Activated T-helper 17 cell treated with anti-CD3 and anti-CD28 coated beads, Interleukin-2, amount 50 U/mL, for 72 hours (primary cell): Measurements from ENCODE around the gene DNER. TPM values are rescaled to one million over a fixed set of nuclear protein-coding genes. Genes with fewer than 3 reads are reported as not detected.

ENCODE experiments used
- ATAC-seq: fragments of 150-1000 bp; cut with Tn5 transposase; replicated peaks from 2 replicates; pipeline ENCODE4 v1.10.0; 2021; ENCODE audit warnings: mild to moderate bottlenecking, moderate library complexity
- H3K27ac Mint-ChIP-seq: one replicate; pipeline ENCODE4 v1.8.0; 2022; ENCODE audit warnings: mixed read lengths
- H3K27me3 Mint-ChIP-seq: one replicate; pipeline ENCODE4 v1.8.0; 2022; ENCODE audit warnings: mixed read lengths
- H3K36me3 Mint-ChIP-seq: one replicate; pipeline ENCODE4 v1.8.0; 2022; ENCODE audit warnings: low read depth, mild to moderate bottlenecking, mixed read lengths
- H3K4me1 Mint-ChIP-seq: one replicate; pipeline ENCODE4 v1.8.0; 2022; ENCODE audit warnings: mixed read lengths
- H3K4me3 Mint-ChIP-seq: one replicate; pipeline ENCODE4 v1.8.0; 2022; ENCODE audit warnings: mild to moderate bottlenecking, mixed read lengths
- H3K9me3 Mint-ChIP-seq: one replicate; pipeline ENCODE4 v1.8.0; 2022; ENCODE audit warnings: mixed read lengths
- total RNA-seq, 2 donors: library from RNA; stranded (reverse); gene quantifications; one replicate each; pipeline ENCODE4 v1.2.3, GENCODE V29; 2022

DNER gene
- total RNA-seq, 2 donors from 2014 or later: not detected

- no peaks in the 10 kb centered on the region for H3K4me1 Mint-ChIP-seq
- peaks cover 5% of the 10 kb centered on the region for H3K27me3 Mint-ChIP-seq
- H3K9me3 Mint-ChIP-seq: no peaks in the 10 kb centered on the region
- ATAC-seq: no peak
- no peak overlapping the region for H3K27ac Mint-ChIP-seq
- H3K36me3 Mint-ChIP-seq: no peaks in the 10 kb centered on the region
- no peak overlapping the region for H3K4me3 Mint-ChIP-seq
These were observed 151.0 kb downstream of the DNER start for GRCh38 chr2:229563388-229563787.

DNA sequence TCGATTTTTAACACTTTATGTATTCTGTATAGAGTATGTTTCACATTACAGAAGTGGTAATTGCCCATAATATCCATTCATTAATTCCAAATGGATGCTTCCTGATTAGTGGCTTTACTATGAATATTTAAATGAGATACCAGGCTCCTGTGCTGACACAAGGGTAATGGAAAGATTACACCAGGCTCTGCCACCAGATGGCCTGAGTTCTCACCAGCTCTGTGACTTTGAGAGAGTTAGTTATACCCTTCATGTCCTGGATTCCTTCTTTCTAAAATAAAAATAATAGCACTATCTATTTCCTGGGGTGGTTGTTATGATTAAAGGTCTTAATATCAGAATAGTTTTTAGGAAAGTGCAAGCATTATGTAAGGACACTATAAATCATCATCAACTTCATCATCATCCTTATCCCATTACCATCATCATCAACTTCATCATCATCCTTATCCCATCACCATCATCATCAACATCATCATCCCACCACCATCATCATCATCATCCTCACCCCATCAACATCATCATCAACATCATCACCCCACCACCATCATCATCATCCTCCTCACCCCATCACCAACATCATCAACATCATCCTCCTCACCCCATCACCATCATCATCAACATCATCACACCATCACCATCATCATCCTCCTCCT lies 151.8 kb downstream of the DNER start:
- no peak for ATAC-seq
- Mint-ChIP-seq H3K36me3 (no peaks in the 10 kb centered on the region), H3K27me3 (peaks cover 6% of the 10 kb centered on the region), H3K4me3 (no peak overlapping the region), H3K9me3 (no peaks in the 10 kb centered on the region), H3K4me1 (no peaks in the 10 kb centered on the region), H3K27ac (no peak overlapping the region)

GRCh38 chr2:229559986-229560385 lies 154.4 kb downstream of the DNER start:
- Mint-ChIP-seq H3K27me3 (peaks cover 14% of the 10 kb centered on the region), H3K27ac (no peak overlapping the region), H3K9me3 (peaks cover 4% of the 10 kb centered on the region), H3K4me3 (no peak overlapping the region), H3K36me3 (no peaks in the 10 kb centered on the region), H3K4me1 (no peaks in the 10 kb centered on the region)
- ATAC-seq: no peak

DNA sequence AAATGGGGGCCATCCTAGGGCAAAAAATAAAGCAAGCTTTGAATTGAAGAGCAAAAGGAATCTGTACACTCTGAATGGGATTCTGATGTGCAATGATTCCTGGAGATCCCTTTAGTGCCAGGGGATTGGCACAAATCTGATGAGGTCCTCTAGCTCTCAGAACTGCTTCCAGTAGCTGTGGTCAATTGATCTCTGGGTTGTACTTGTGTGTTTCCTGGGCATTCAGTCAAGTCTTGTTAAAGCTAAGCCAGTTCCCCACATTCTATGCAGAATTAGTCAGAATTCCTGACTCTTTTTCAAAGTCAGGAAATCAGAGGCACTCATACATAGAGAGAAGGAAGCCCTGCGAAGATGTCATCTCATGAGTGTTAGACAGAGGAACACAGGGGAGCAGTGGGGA lies 161.3 kb downstream of the DNER start:
- Mint-ChIP-seq H3K27ac (no peak overlapping the region), H3K27me3 (peaks cover 24% of the 10 kb centered on the region), H3K36me3 (no peaks in the 10 kb centered on the region), H3K4me3 (no peak overlapping the region), H3K9me3 (peaks cover 4% of the 10 kb centered on the region), H3K4me1 (no peaks in the 10 kb centered on the region)
- no peak for ATAC-seq

DNA sequence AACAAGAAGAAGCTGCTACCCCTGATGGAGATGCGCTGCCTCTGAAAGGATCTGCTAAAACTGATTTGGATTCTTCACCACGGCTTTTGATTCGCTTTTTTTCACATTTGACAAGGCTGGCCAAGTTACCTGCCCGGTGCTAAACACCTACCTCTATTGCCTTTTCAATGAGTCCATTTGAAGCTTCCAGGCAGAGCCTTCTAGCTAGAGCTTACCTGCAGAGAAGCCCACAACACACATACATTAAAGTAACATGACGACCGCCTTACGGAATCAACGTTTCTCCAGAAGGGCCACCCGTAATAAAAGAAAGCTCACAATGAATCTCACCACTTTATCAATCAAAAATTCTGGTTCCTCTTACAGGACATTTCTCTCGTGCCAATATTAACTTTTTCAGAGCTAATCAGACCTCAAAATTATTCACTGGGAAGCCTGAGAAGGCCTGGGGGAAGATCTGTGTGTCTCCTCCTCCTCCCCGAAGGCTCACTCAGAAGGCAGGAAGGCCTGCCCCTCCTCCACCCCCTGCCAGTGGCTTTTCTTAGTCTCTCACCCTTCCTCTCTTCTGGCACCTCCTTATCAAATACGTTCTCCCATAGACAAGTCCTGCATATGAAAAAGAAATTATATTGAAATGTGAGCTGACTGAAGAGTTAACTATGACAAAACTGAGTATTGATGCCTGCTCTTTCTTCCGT lies 171.0 kb downstream of the DNER start:
- no peak for ATAC-seq
- no peaks in the 10 kb centered on the region for H3K4me1 Mint-ChIP-seq
- no peak overlapping the region for H3K27ac Mint-ChIP-seq
- peaks cover 12% of the 10 kb centered on the region for H3K27me3 Mint-ChIP-seq
- no peaks in the 10 kb centered on the region for H3K36me3 Mint-ChIP-seq
- no peaks in the 10 kb centered on the region for H3K9me3 Mint-ChIP-seq
- H3K4me3 Mint-ChIP-seq: no peak overlapping the region

GRCh38 chr2:229539628-229540027 lies 174.7 kb downstream of the DNER start:
- H3K4me3 Mint-ChIP-seq: no peak overlapping the region
- H3K4me1 Mint-ChIP-seq: no peaks in the 10 kb centered on the region
- H3K9me3 Mint-ChIP-seq: no peaks in the 10 kb centered on the region
- no peak overlapping the region for H3K27ac Mint-ChIP-seq
- ATAC-seq: no peak
- peaks cover 12% of the 10 kb centered on the region for H3K27me3 Mint-ChIP-seq
- H3K36me3 Mint-ChIP-seq: no peaks in the 10 kb centered on the region

DNA sequence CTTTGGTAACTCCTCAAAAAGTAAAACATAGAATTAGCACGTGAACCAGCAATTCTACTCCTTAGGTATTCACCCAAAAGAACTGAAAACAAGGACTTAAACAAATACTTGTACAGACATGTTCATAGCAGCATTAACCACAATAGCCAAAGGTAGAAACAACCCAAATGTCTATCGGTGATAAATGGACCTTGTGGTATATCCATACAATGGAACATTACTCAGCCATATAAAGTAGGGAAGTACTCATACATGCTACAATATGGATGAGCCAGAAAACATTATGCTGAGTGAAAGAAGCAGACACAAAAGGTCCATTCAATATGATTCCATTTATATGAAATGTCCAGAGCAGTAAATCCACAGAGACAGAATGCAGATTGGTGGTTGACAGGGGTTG lies 182.8 kb downstream of the DNER start:
- Mint-ChIP-seq H3K4me1 (no peaks in the 10 kb centered on the region), H3K36me3 (no peaks in the 10 kb centered on the region), H3K9me3 (peaks cover 4% of the 10 kb centered on the region), H3K27me3 (peaks cover 7% of the 10 kb centered on the region), H3K4me3 (no peak overlapping the region), H3K27ac (no peak overlapping the region)
- no peak for ATAC-seq

DNA sequence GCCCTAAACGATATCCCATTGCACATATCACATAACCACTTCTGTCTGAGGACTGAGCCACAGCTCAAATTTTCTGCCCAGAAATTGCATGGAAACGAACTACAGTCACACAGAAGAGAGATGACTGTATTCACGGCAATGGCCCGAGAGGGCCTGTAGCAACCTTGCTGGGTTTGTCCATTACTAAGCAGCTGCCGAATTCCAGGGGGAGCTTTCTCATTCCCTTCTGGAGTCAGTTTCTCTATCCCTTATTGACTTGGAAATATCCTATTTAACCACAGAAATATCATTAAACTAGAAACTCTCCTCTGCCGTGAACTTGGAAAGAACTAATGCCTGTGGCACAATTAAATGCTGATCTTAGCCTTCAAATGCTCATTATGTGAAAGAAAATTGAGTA lies 183.9 kb downstream of the DNER start:
- no peak for ATAC-seq
- Mint-ChIP-seq H3K27ac (no peak overlapping the region), H3K4me3 (no peak overlapping the region)

DNA sequence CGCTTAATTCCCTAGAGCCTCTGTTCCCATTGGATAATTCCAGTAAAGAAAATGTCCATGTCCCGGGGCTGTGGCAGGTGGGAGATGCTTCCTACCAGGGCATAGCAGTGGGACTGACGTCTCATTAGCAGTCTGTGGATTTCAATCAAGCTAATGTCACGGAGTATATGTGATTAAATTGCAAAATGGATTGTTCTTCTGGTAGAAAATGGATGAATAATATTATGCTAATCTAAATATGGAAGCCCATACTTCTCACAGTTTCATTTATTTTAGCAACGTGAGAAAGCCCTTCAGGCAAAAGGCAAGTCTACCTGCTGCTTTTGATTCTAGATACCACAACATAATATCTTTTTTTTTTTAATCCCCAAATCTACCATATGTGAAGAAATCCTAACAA lies 185.5 kb downstream of the DNER start:
- H3K27ac Mint-ChIP-seq: no peak overlapping the region
- H3K4me3 Mint-ChIP-seq: no peak overlapping the region
- no peak for ATAC-seq
- no peaks in the 10 kb centered on the region for H3K36me3 Mint-ChIP-seq
- no peaks in the 10 kb centered on the region for H3K4me1 Mint-ChIP-seq
- peaks cover 11% of the 10 kb centered on the region for H3K27me3 Mint-ChIP-seq
- peaks cover 4% of the 10 kb centered on the region for H3K9me3 Mint-ChIP-seq

More for the DNA sequence above, 183.9 kb downstream of the DNER start:
- no peaks in the 10 kb centered on the region for H3K36me3 Mint-ChIP-seq
- peaks cover 4% of the 10 kb centered on the region for H3K9me3 Mint-ChIP-seq
- H3K27me3 Mint-ChIP-seq: peaks cover 7% of the 10 kb centered on the region
- H3K4me1 Mint-ChIP-seq: no peaks in the 10 kb centered on the region

GRCh38 chr2:229526951-229527350 lies 187.4 kb downstream of the DNER start:
- no peaks in the 10 kb centered on the region for H3K36me3 Mint-ChIP-seq
- no peak for ATAC-seq
- no peaks in the 10 kb centered on the region for H3K4me1 Mint-ChIP-seq
- peaks cover 8% of the 10 kb centered on the region for H3K27me3 Mint-ChIP-seq
- H3K4me3 Mint-ChIP-seq: no peak overlapping the region
- peaks cover 4% of the 10 kb centered on the region for H3K9me3 Mint-ChIP-seq
- no peak overlapping the region for H3K27ac Mint-ChIP-seq

DNA sequence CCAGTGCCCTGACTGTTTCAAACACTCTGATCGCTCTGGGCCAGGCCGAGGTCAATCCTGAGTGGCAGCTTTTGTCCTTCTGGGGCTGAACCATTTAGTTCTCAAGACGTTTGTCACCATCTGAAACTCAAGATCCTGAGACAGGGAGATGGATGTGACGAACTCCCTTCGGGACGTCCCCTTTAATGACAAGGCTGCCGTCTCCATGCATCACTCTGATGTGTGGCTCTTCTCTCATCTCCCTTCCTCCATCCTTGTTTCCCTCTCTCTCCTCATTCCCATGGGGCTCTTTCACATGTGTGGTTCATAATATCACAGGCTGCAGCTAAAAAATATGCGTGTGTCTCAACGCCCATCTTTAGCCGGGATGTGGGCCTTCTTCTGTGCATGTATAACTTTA lies 189.6 kb downstream of the DNER start:
- ATAC-seq: no peak
- no peak overlapping the region for H3K27ac Mint-ChIP-seq
- peaks cover 5% of the 10 kb centered on the region for H3K27me3 Mint-ChIP-seq

DNA sequence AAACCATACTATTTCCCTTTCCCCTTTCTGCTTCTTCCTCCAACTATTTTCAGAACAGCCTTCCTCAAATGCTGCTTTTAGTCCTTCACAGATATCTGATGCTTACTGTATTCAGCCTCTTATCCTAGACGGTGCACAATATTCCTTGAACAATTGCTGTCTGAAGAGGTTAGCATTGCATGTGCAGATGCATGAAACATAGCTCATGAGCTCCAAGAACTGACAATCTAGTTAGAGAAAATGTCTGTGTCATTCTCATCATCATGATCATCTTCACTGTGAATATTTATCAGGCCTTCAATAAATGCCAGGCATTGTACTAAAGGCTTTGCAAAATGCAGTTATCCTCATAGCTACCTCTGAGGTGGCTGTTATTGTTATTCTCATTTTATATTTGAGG lies 190.7 kb downstream of the DNER start:
- Mint-ChIP-seq H3K4me1 (no peaks in the 10 kb centered on the region), H3K9me3 (no peaks in the 10 kb centered on the region), H3K27ac (no peak overlapping the region), H3K27me3 (peaks cover 9% of the 10 kb centered on the region), H3K4me3 (no peak overlapping the region), H3K36me3 (no peaks in the 10 kb centered on the region)
- no peak for ATAC-seq

More for the DNA sequence above, 189.6 kb downstream of the DNER start:
- no peaks in the 10 kb centered on the region for H3K9me3 Mint-ChIP-seq
- H3K4me1 Mint-ChIP-seq: no peaks in the 10 kb centered on the region
- H3K4me3 Mint-ChIP-seq: no peak overlapping the region
- H3K36me3 Mint-ChIP-seq: no peaks in the 10 kb centered on the region

DNA sequence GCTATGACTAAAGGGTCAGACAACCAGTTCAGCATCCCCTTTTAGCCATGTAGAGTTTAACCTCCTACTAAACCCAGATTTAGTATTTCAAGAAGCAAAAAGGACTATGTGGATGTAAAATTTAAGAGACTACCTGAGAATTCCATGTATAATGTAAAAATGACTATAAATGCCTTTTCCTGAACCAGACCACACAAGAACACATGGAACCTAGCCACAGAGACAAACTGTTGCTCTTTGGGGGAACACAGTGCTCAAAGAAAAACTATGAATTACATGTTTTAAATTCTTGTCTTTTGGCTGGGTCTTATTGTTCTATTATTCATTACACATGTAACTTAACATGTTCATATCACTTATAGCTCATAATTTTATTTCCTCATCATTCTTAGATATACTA lies 192.8 kb downstream of the DNER start:
- Mint-ChIP-seq H3K27ac (no peak overlapping the region), H3K36me3 (no peaks in the 10 kb centered on the region), H3K27me3 (peaks cover 13% of the 10 kb centered on the region), H3K4me3 (no peak overlapping the region), H3K4me1 (no peaks in the 10 kb centered on the region), H3K9me3 (no peaks in the 10 kb centered on the region)
- ATAC-seq: no peak

DNA sequence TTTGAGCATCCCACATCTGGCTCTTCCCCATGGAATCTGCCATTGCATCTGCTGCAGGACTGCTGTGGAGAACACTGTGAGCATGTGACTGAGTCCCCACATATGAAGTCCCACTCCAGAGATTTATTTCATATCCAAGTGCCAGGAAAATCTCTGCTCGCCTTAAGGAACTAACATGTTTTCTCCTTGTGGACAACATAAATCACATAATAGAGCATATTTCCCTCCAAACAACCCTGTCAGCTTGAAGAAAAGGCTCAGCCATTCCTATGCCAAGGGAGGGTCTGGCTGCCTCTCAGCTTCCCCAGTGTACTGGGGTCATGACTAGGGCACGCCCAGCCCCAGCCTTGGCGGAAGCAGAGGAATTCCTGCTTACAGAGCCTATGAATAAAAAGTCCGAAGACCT lies 193.7 kb downstream of the DNER start:
- Mint-ChIP-seq H3K9me3 (no peaks in the 10 kb centered on the region), H3K27me3 (peaks cover 13% of the 10 kb centered on the region), H3K27ac (no peak overlapping the region), H3K36me3 (no peaks in the 10 kb centered on the region), H3K4me1 (no peaks in the 10 kb centered on the region), H3K4me3 (no peak overlapping the region)
- no peak for ATAC-seq

- H3K27me3 Mint-ChIP-seq: peaks cover 10% of the 10 kb centered on the region
- no peaks in the 10 kb centered on the region for H3K9me3 Mint-ChIP-seq
- H3K36me3 Mint-ChIP-seq: no peaks in the 10 kb centered on the region
- ATAC-seq: no peak
- no peaks in the 10 kb centered on the region for H3K4me1 Mint-ChIP-seq
- H3K4me3 Mint-ChIP-seq: no peak overlapping the region
- H3K27ac Mint-ChIP-seq: no peak overlapping the region
These were observed 194.5 kb downstream of the DNER start for GRCh38 chr2:229519655-229520430.
